ENCODE results near the gene GOLGA7B.

GOLGA7B gene

GRCh38 chr10:97852277-97852676, 2.6 kb downstream of the GOLGA7B start:
- no peak for TF ChIP-seq CTCF (IDR thresholded peaks at IDR 0.05; ENCODE audit: low read depth, low read length, missing control alignments)
- no peak for DNase-seq (ENCODE audit: low read depth)
- no peak overlapping the region for H3K4me3 ChIP-seq (ENCODE audit: low read depth, low read length)
- in situ Hi-C loops (cut with HindIII; ENCODE audit: low sequenced_read_pairs) = no loop called here

DNA sequence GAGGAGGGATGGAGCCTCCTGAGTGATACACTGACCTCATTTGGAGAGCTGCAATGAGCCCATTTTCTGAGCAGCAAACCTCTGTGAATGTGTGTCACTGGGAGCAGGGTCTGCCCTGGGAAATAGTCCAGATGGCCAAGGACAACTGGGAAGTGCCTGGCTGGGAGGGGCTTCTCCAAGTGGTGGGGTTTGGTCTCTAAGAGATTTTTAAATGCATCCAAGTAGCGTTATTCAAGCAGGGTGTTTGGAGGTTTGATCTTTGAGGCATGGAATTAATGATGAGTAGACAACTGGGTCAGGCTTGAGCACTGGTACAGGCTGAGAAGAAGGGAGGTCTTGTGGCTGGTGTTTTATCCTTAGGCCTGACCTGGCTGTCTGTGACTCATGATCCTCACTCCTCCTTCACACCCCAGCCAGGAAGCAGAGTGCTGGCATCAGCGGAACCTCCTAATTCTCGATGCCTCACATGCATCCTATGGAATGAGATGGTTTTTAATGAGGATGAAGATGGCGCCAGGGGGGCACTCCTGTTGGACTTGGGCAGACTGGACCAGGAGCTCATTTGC, 3.3 kb downstream of the GOLGA7B start:
- H3K4me3 ChIP-seq (ENCODE audit: low read depth, low read length) = no peak overlapping the region
- in situ Hi-C loops (cut with HindIII; ENCODE audit: low sequenced_read_pairs) = no loop called here
- no peak for DNase-seq (ENCODE audit: low read depth)
- no peak for TF ChIP-seq CTCF (IDR thresholded peaks at IDR 0.05; ENCODE audit: low read depth, low read length, missing control alignments)

- TF ChIP-seq CTCF (IDR thresholded peaks at IDR 0.05; ENCODE audit: low read depth, low read length, missing control alignments) = no peak
- no peak overlapping the region for H3K4me3 ChIP-seq (ENCODE audit: low read depth, low read length)
- no peak for DNase-seq (ENCODE audit: low read depth)
- in situ Hi-C loops (cut with HindIII; ENCODE audit: low sequenced_read_pairs) = no loop called here
Measured at GRCh38 chr10:97854743-97855142, 5.1 kb downstream of the GOLGA7B start.

DNA sequence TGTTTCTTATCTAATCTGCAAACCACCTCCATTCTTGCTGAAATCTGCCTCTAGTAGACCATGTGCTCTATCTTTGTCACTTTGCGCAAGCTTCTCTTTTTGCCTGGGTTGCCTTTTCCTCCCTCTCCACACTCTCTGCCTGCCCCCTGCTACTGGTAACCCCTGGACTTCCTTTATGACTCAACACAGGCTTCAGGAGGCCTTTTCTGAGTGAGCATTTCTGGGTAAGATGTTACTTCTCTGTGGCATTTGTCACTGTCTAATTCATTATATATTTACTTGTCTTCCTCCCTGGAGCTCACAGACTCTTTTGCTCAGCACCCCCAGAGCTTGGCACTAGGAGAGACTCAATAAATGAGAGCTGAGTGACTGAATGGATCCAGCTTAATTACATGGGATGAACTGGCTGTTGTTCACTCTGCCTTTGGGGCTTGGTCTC, 8.4 kb downstream of the GOLGA7B start:
- TF ChIP-seq CTCF (IDR thresholded peaks at IDR 0.05; ENCODE audit: low read depth, low read length, missing control alignments) = no peak

DNA sequence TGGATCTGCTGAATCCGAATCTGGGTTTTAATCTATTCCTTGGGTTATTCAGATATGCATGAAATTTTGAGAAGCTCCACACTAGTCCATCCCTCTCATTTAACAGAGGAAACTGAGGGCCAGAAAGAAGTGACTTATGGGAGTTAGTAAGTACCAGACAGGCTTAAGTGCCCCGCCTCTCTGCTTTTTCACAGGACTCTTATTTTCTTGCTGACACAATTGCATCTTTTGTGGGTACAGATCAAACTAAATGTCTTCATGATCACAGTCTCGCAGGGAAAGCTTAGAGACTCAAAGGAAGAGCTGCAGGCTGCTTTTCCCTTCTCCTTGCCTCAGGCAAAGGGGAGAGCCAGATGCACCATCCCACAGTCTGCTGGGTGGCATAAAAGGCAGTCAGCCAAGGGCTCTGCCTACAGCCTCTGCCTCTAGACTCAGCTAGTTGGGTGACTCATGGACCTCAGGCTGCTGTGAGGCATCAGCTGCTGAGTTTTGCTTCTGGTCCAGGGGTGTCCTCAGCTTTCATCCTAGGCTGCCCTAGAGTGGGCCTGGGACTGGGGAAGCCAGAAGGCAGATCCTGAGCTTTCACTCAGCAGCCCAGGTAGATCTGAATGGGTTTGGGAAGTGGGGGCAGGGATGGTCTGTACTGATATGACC, 11.6 kb downstream of the GOLGA7B start:
- no peak for DNase-seq (ENCODE audit: low read depth)
- no peak overlapping the region for H3K4me3 ChIP-seq (ENCODE audit: low read depth, low read length)
- in situ Hi-C loops (cut with HindIII; ENCODE audit: low sequenced_read_pairs) = no loop called here
- no peak for TF ChIP-seq CTCF (IDR thresholded peaks at IDR 0.05; ENCODE audit: low read depth, low read length, missing control alignments)

More for the DNA sequence above, 8.4 kb downstream of the GOLGA7B start:
- H3K4me3 ChIP-seq (ENCODE audit: low read depth, low read length) = no peak overlapping the region
- in situ Hi-C loops (cut with HindIII; ENCODE audit: low sequenced_read_pairs) = no loop called here
- no peak for DNase-seq (ENCODE audit: low read depth)

DNA sequence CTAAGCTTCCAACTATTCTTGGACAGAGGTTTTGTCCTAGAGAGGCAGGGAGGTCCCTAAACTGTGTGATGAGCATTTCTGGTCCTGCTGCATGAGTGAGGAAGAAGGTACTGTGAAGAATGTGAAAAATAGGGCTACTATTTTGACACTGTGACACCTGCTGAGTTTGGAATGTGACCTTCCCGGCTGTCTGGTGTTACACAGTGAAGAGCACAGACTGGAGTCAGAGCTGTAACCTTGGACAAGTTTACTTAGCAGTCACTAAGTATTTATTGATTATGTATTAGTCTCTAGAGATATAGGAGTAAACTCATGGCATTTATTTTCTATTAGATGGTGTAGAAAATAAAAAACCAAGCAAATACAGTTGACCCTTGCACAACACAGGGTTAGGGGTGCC, 12.3 kb downstream of the GOLGA7B start:
- in situ Hi-C loops (cut with HindIII; ENCODE audit: low sequenced_read_pairs) = no loop called here
- no peak overlapping the region for H3K4me3 ChIP-seq (ENCODE audit: low read depth, low read length)
- no peak for TF ChIP-seq CTCF (IDR thresholded peaks at IDR 0.05; ENCODE audit: low read depth, low read length, missing control alignments)
- no peak for DNase-seq (ENCODE audit: low read depth)
